Measurements from ENCODE around the gene ADSL.
"Not testable (repeated sequence)": the region's sequence is repeated elsewhere in the genome, so short reads cannot be mapped to it uniquely, and the experiment has no call there.

ADSL gene
- total RNA-seq = 19.1 reads per million, percentile 46 among the genes with 10 or more reads in this experiment

GRCh38 chr22:40346185-40347118, at the start of gene ADSL:
Gene ADSL, plus strand, starts transcription at chr22:40346500. Its CDS starts 59 bp downstream, at chr22:40346559.
- DNase-seq = peak; percentile 72

DNA sequence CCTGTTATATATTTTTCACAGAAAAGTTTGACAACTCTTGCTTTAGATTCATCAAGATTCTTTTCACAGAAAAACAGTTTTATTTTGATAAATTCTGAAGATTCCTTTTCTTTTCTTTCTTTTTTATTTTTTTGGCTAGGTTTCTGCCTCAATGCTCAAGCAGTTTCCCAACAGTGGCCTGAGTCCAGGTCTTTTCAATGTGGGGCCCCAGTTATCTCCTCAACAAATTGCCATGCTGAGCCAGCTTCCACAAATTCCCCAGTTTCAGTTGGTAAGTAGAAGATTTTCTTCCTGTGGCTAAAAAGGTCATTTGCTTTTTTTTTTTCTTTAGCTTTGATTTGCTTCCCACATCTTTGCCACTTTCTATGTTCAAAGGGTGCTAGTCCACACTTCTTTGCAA, 46.0 kb upstream of the ADSL start:
- no peak for DNase-seq

DNA sequence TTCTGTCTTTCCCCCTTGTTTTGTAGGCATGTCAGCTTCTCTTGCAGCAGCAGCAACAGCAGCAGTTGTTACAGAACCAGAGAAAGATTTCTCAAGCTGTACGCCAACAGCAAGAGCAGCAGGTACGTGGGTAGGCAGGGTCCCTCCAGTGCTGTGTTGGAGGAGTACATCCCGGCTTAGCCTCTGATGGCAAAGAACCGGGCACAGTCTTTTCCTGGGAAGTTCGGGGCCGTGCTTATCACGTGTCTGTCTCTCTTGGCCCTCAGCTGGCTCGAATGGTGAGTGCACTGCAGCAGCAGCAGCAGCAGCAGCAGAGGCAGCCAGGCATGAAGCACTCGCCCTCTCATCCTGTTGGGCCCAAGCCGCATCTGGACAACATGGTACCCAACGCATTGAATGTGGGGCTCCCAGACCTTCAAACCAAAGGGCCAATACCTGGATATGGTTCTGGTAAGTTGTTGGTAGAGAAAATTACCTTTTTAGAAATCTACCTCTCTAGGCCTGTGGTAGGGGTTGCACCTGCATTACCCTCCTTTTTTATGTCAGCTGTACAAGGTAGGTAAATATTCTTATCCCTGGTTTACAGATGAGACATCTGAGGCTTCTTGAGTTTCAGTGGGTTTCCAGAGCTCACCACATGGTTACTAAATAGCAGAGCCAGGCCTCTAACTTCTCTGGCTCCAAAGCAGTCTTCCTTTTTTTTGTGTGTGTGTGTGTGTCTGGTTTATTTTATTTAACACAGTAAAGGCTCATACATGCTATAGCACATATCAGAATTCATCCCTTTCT, 45.2 kb upstream of the ADSL start:
- no peak for DNase-seq

GRCh38 chr22:40302149-40302548, 44.2 kb upstream of the ADSL start:
- no peak for DNase-seq

- DNase-seq = no peak
These were observed 40.7 kb upstream of the ADSL start for GRCh38 chr22:40305625-40306024.

GRCh38 chr22:40308999-40309573, 37.2 kb upstream of the ADSL start:
- DNase-seq = no peak

- DNase-seq = no peak
These were observed 36.7 kb upstream of the ADSL start for GRCh38 chr22:40309631-40310030.

DNA sequence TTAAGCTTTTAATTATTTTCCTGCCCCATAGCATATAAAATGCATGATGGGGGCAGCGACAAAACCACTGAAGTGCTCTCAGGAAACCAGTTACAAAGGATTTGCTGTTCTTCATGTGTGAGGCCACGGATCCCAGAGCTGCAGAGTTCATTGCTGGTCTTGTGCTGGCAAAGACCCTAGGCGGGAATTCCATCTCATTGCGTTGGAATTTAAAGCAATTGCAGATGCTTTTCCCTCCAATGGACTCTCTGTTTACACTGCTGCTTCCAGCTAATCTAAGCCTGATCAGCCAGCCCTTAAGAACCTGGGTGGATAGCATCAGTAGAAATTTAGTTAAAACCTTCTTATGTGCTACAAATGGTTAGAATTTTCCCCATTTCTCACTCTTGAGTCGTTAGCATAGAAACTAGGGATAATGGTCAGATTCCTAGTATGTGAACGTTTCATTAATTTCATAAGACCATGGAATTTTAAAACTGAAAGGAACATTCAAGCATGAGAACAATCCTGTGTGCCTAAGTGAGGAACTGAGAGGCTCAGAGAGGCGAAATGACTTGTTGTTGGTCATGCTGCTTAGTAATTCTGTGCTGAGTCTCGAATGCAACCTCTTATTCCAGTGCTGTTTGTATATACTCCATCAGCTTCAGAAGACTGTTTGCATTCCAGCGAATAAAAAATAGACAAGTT, 36.1 kb upstream of the ADSL start:
- no peak for DNase-seq

- DNase-seq = no peak
These were observed 35.6 kb upstream of the ADSL start for GRCh38 chr22:40310768-40311120.

GRCh38 chr22:40311646-40312045, 34.7 kb upstream of the ADSL start:
- DNase-seq = not testable (repeated sequence)

- DNase-seq = no peak
These were observed 34.2 kb upstream of the ADSL start for GRCh38 chr22:40312050-40312449.

GRCh38 chr22:40313007-40313406, 33.3 kb upstream of the ADSL start:
- no peak for DNase-seq

GRCh38 chr22:40314041-40314440, 32.3 kb upstream of the ADSL start:
- DNase-seq = no peak

DNA sequence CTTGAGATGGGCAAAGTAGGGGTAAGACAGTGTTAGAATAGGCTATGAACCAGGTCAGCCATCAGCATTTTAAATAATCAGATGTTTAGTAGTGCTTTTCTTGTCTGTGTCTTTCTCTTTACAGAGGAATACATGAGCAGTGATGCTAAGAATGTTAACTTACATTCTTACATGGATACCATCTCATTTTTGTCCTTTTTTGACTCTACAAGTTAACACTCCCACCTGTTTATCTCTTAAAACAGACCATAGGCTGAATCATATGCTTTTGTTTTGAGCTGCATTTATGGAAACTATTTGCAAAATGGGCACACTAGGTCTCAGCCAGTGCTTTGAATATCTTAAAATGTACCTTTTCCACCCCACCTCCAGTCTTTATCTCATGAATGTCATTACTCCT, 25.6 kb upstream of the ADSL start:
- DNase-seq = no peak

GRCh38 chr22:40322021-40322420, 24.3 kb upstream of the ADSL start:
- no peak for DNase-seq

GRCh38 chr22:40322818-40323447, 23.4 kb upstream of the ADSL start:
- no peak for DNase-seq

DNA sequence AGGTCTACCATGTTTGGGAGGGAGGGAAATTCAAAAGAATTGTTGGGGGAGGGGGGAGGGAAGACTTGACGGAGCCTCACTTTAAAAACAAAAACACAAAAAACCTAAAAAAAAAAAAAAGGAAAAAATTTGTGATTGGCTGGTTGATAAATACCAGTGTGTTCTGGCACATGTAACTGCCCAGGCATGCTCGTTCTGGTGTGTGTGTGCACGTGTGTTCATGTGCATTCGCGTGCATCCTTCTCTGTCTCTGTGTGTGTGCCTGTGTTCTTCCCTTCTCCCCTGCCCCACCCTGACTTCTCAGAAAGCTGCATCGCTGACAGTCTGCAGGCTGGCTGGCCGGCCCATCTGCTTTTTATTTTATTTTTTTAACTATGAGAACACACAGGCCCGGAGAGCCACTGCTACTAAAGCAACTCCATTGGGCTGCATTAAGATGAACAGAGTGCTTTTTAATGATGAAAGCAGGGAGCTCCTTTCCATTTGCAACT, 22.6 kb upstream of the ADSL start:
- no peak for DNase-seq

DNA sequence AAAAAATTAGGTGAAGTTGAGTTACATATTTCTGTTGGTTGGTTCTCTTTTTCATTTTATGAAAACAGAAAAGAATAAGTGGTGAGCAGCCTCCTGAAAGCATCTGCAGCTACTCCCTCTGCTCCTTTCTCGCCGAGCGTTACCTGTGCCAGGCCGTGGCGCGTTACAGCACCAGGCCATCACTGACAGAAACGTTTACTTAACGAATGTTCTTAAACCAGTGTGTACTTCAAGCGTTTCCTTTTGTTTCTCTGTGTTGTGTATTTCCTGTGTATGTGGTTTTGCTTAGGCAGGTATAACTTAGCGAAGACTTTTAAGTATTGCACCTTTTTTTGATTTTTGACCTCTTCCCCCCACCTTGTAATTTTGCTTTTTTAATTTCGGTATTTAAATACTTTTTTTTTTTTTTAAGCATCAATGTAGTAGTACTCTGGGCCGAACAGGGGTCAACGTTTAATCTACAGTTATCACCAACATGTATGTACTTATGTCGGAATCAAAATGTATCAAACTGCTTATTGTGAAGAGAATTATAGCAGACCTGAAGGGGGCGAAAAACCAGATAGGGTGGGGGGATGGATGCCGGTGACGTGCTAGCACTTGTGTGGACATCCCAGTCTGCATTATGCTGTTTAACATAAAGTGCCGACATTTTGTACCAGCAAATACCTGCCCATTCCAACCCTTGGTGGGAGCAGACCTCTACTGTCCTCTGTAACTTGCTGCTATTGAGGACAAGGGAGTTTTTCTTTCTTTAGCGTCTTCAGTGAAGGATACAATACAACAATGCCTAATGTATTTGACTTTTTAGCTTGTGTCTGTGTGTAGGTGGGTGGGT, 21.6 kb upstream of the ADSL start:
- peak; percentile 48 for DNase-seq

- DNase-seq = peak; percentile 62
These were observed 21.0 kb upstream of the ADSL start for GRCh38 chr22:40325315-40325714.

DNA sequence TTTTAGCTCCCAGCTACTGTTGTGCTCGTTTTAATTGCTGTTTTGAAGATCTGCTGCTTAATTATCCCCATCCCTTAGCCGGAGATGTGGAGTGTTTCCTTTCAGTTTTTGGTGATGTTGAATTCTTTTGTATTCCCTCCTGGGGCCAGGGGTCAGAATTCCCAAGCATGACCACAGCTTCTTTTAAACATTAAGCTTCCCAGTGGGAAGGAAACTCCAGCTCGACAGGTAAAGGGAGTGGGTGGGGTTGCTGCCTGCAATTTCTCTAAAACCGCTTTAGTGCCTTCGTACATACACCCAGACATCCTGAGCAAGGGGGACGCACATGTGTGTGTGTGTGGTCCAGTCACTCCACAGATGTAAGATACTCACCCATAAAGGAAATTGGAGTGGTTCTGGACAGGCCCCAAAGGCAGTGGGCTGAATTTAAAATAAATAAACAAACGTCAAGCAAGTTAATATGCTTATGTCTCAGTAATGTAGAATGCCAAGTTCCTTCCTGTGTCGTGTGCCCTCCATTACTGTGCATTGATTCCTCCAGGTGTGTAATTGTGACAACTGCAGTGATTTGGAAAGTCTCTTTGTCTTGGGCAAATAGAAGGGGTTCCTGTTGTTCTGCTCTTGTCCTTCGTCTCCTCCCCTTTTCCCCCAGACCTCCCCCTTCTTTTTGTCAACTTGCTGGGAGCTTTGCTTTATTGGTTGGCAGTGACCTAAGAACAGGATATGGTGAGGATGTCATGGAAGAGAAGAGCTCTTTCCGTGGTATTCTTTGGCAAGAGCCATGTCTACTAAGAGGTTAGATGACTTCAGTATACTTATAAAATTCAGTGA, 19.2 kb upstream of the ADSL start:
- no peak for DNase-seq

Data from effector CD4-positive, alpha-beta T cell (primary cell).